T-cell (primary cell): ENCODE measurements around the gene LIN9. TPM values are rescaled to one million over a fixed set of nuclear protein-coding genes. Genes with fewer than 3 reads are reported as not detected.

ENCODE experiments used
- ATAC-seq, 4 experiments: fragments of 200-7000 bp in 3 of 4; fragments of 150-1000 bp in 1 of 4; cut with Tn5 transposase; replicated peaks in 1 of 4; 1 replicate in 3 of 4; 2 replicates in 1 of 4; pipeline ENCODE4 v1.10.0; 2021; ENCODE audit warnings: moderate library complexity in 3 of 4, mild to moderate bottlenecking in 2 of 4, moderate number of reproducible peaks in 1 of 4
- CTCF ChIA-PET, 2 donors: fragments of 300-600 bp; sonication (Branson Sonifier 250); formaldehyde crosslinking; loops; one replicate each; lab custom pipeline; 2022; ENCODE audit warnings: antibody characterized with exemption in 2 of 2; lab: Charles Lee
- POLR2A ChIA-PET, 2 donors: fragments of 300-600 bp; sonication (Branson Sonifier 250); formaldehyde crosslinking; loops; one replicate each; lab custom pipeline; 2022; ENCODE audit warnings: antibody characterized with exemption in 2 of 2; lab: Charles Lee
- DNase-seq, 35 experiments: peaks; one replicate each; pipeline versions ENCODE4 v3.0.0 to v3.0.0-alpha.2; 2013 to 2023
- H3K27ac ChIP-seq: one replicate; pipeline ENCODE4 v1.5.1; 2013; ENCODE audit warnings: low read length
- H3K27me3 ChIP-seq, 2 experiments: replicated peaks in 1 of 2; 1 replicate in 1 of 2; 2 replicates in 1 of 2; pipeline versions ENCODE4 v1.6.1 to v1.7.0; 2013; ENCODE audit warnings: low read length in 1 of 2, mixed read lengths in 1 of 2; ENCODE audit not compliant: control insufficient read depth in 2 of 2, insufficient read depth in 2 of 2; ENCODE audit errors: extremely low read depth in 1 of 2
- H3K36me3 ChIP-seq, 2 donors: 1 replicate in 1 of 2; 2 replicates in 1 of 2; pipeline versions ENCODE4 v1.6.1 to v1.7.0; 2013; ENCODE audit warnings: low read length in 1 of 2; ENCODE audit not compliant: control insufficient read depth in 2 of 2, insufficient read depth in 1 of 2; ENCODE audit errors: extremely low read depth in 1 of 2
- H3K4me1 ChIP-seq, 2 experiments: 1 replicate in 1 of 2; 2 replicates in 1 of 2; pipeline versions ENCODE4 v1.6.1 to v1.7.0; 2013; ENCODE audit warnings: low read length in 2 of 2, mixed read lengths in 1 of 2; ENCODE audit not compliant: insufficient read depth in 2 of 2, control insufficient read depth in 1 of 2; ENCODE audit errors: extremely low read depth in 1 of 2
- H3K4me3 ChIP-seq, 2 donors: 1 replicate in 1 of 2; 2 replicates in 1 of 2; pipeline versions ENCODE4 v1.5.1 to v1.7.0; 2013; ENCODE audit warnings: mild to moderate bottlenecking in 2 of 2, low read length in 1 of 2, moderate library complexity in 1 of 2; ENCODE audit not compliant: control insufficient read depth in 1 of 2; ENCODE audit errors: extremely low read depth in 1 of 2
- H3K9me3 ChIP-seq: 2 replicates; pipeline ENCODE4 v1.7.0; 2013
- H3K27ac Mint-ChIP-seq, 2 donors: one replicate each; pipeline ENCODE4 v1.8.0; 2020 to 2021; ENCODE audit warnings: mild to moderate bottlenecking in 2 of 2, mixed read lengths in 2 of 2
- H3K27me3 Mint-ChIP-seq, 2 donors: one replicate each; pipeline ENCODE4 v1.8.0; 2021 to 2022; ENCODE audit warnings: mixed read lengths in 2 of 2
- H3K36me3 Mint-ChIP-seq: one replicate; pipeline ENCODE4 v1.8.0; 2021; ENCODE audit warnings: mixed read lengths
- H3K4me1 Mint-ChIP-seq, 3 donors: one replicate each; pipeline ENCODE4 v1.8.0; 2020 to 2022; ENCODE audit warnings: mixed read lengths in 3 of 3, mild to moderate bottlenecking in 1 of 3
- H3K4me3 Mint-ChIP-seq, 3 donors: one replicate each; pipeline ENCODE4 v1.8.0; 2020 to 2022; ENCODE audit warnings: mild to moderate bottlenecking in 3 of 3, mixed read lengths in 3 of 3, moderate library complexity in 3 of 3
- H3K9me3 Mint-ChIP-seq, 3 donors: one replicate each; pipeline ENCODE4 v1.8.0; 2020 to 2022; ENCODE audit warnings: mixed read lengths in 3 of 3
- WGBS: methylation state at CpG from one replicate; pipeline ENCODE4 v1.1.5; 2013; ENCODE audit warnings: missing lambda C conversion rate; ENCODE audit not compliant: insufficient coverage; 5-methylcytosine and 5-hydroxymethylcytosine counted together
- total RNA-seq, 35 experiments: library from RNA in 6 of 35; stranded (reverse) in 6 of 35; fragments of 120-200 nt in 1 of 35; gene quantifications; one replicate each; pipeline versions ENCODE4 v1.2.1 to v1.2.4 and lab custom pipeline; 2013 to 2026

The LIN9 gene
- total RNA-seq, 5 donors from 2014 or later (not counting 1 experiment from before 2014, with no cell fraction given), result 1.6 to 7.3 (median 5.3) TPM

DNA sequence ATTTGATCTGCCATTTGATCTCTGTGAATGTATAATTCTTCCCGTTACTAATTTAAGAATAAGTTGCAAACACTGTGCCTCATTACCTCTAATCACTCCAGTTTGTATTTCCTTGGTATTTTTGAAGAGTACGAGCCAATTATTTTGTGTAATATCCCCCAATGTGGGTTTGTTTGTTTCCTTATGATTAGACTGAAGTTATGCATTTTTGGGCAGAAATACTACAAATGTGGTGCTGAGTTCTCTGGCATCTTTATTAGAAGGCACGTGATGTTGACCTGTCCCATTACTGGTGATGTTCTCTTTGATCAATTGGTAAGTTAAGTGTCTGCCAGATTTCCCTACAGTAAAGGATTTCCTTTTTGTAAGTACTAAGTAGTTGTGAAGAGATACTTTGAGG, 75.2 kb downstream of the LIN9 start:
- H3K4me3 Mint-ChIP-seq, result no peak overlapping the region
- H3K27me3 Mint-ChIP-seq, result no peaks in the 10 kb centered on the region
- peaks cover 31% of the 10 kb centered on the region for H3K36me3 Mint-ChIP-seq
- Histone ChIP-seq H3K27ac (no peak overlapping the region), H3K36me3 (no peaks in the 10 kb centered on the region), H3K4me1 (no peaks in the 10 kb centered on the region), H3K4me3 (no peak overlapping the region), H3K9me3 (no peaks in the 10 kb centered on the region), H3K27me3 (no peaks in the 10 kb centered on the region)
- ChIA-PET CTCF (no interaction called here), POLR2A (no interaction called here)
- H3K9me3 Mint-ChIP-seq, result no peaks in the 10 kb centered on the region
- H3K27ac Mint-ChIP-seq, result no peak overlapping the region
- ATAC-seq (no peak), DNase-seq (no peak)
- no CpG with 5 or more reads among the region's 3 CpGs for WGBS
- no peaks in the 10 kb centered on the region for H3K4me1 Mint-ChIP-seq

DNA sequence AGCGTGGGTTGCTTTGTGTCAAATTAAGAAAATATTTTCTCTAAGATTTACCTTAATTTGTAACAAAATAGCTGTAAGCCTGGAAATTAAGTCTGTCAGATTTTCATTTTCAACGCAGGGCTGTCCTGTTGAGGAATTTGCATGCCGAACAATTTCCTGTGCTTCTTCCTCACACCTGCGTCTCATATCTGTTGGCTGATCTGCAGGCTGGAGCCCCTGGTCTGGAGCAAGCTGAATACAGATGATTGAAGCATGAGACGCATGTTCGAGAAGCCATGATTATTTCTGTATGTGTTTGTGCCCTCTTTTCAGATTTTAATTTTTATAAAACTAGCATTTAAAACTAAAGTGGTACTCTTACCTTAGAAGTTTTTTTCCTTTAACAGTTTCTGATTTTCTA, 75.7 kb downstream of the LIN9 start:
- CTCF ChIA-PET, result no interaction called here
- H3K36me3 Mint-ChIP-seq, result peaks cover 27% of the 10 kb centered on the region
- no peak for DNase-seq
- H3K27ac Mint-ChIP-seq, result no peak overlapping the region
- 85% methylated on average over 2 of the region's 6 CpGs for WGBS
- Histone ChIP-seq H3K27me3 (no peaks in the 10 kb centered on the region), H3K4me3 (no peak overlapping the region), H3K36me3 (no peaks in the 10 kb centered on the region), H3K4me1 (no peaks in the 10 kb centered on the region), H3K9me3 (no peaks in the 10 kb centered on the region), H3K27ac (no peak overlapping the region)
- no peaks in the 10 kb centered on the region for H3K27me3 Mint-ChIP-seq
- H3K4me1 Mint-ChIP-seq, result no peaks in the 10 kb centered on the region
- POLR2A ChIA-PET, result interaction anchor here in 1 of 2 donors (0.6 kb wide), 1 partner anchor 39 kb away, joined by 6 read pairs; no protein-coding TSS in a partner anchor
- no peak overlapping the region for H3K4me3 Mint-ChIP-seq
- H3K9me3 Mint-ChIP-seq, result no peaks in the 10 kb centered on the region
- ATAC-seq, result no peak

DNA sequence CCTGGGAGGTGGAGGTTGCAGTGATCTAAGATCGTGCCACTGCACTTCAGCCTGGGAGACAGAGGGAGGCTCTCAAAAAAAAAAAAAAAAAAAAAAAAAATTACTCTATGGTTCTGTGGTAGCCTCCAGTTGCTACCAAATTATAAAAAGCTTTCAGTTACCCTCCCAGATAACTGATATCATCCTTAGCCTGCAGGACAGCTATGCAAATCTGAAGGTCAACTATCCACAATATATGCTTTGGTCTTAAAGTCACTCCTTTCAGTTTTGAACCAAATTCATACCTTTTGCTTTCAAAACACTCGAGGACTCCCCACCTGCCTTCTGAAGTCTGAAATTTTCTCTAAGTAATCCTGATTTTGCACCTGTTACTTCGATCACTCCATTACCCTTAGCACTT, 82.4 kb downstream of the LIN9 start:
- ChIA-PET CTCF (no interaction called here), POLR2A (interaction anchor here in 1 of 2 donors (0.6 kb wide), 1 partner anchor 66 kb away, joined by 5 read pairs; no protein-coding TSS in a partner anchor)
- Histone ChIP-seq H3K9me3 (no peaks in the 10 kb centered on the region), H3K27ac (no peak overlapping the region), H3K36me3 (no peaks in the 10 kb centered on the region), H3K27me3 (peaks cover 2 to 28% of the 10 kb centered on the region in 2 experiments), H3K4me1 (peaks cover 0 to 12% of the 10 kb centered on the region in 2 experiments), H3K4me3 (no peak overlapping the region)
- Mint-ChIP-seq H3K4me1 (peaks cover 5 to 6% (median 6%) of the 10 kb centered on the region in 3 donors), H3K27ac (no peak overlapping the region), H3K9me3 (no peaks in the 10 kb centered on the region), H3K27me3 (peaks cover 8 to 34% of the 10 kb centered on the region in 2 donors), H3K36me3 (no peaks in the 10 kb centered on the region), H3K4me3 (no peak overlapping the region)
- DNase-seq, result no peak
- WGBS, result no CpG with 5 or more reads among the region's 3 CpGs
- no peak for ATAC-seq

DNA sequence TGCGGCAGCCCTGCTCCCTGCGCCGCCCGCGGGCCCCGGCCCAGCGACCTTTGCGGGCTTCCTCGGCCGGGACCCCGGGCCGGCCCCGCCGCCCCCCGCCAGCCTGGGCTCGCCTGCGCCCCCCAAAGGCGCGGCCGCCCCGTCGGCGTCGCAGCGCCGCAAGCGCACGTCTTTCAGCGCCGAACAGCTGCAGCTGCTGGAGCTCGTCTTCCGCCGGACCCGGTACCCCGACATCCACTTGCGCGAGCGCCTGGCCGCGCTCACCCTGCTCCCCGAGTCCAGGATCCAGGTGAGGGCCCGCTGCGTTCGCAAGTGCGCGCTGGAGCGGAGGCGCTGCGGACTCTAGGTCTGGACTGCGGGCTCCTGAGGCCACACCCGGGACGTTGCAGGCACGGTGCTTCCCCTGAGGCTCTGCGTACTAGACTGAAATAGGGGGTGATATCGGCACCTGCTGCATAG, 85.1 kb downstream of the LIN9 start:
- Histone ChIP-seq H3K27me3 (peaks cover 2 to 34% of the 10 kb centered on the region in 2 experiments), H3K4me3 (peak overlapping the region; percentile 32 to 49), H3K4me1 (peaks cover 0 to 12% of the 10 kb centered on the region in 2 experiments), H3K36me3 (no peaks in the 10 kb centered on the region), H3K27ac (no peak overlapping the region), H3K9me3 (no peaks in the 10 kb centered on the region)
- WGBS, result 2% methylated on average over 53 of the region's 55 CpGs
- ATAC-seq (peak; percentile 60 to 66 (median 62)), DNase-seq (peak in 15 of 35 experiments; percentile 1 to 34 (median 9))
- H3K4me3 Mint-ChIP-seq, result peak overlapping the region; percentile 69 to 78 (median 74)
- peaks cover 5 to 6% (median 6%) of the 10 kb centered on the region in 3 donors for H3K4me1 Mint-ChIP-seq
- POLR2A ChIA-PET, result no interaction called here
- H3K36me3 Mint-ChIP-seq, result no peaks in the 10 kb centered on the region
- H3K9me3 Mint-ChIP-seq, result no peaks in the 10 kb centered on the region
- CTCF ChIA-PET, result interaction anchor here in 1 of 2 donors (0.5 kb wide), 1 partner anchor 794 kb away, joined by 4 read pairs; no protein-coding TSS in a partner anchor
- H3K27ac Mint-ChIP-seq, result no peak overlapping the region
- peaks cover 8 to 42% of the 10 kb centered on the region in 2 donors for H3K27me3 Mint-ChIP-seq

DNA sequence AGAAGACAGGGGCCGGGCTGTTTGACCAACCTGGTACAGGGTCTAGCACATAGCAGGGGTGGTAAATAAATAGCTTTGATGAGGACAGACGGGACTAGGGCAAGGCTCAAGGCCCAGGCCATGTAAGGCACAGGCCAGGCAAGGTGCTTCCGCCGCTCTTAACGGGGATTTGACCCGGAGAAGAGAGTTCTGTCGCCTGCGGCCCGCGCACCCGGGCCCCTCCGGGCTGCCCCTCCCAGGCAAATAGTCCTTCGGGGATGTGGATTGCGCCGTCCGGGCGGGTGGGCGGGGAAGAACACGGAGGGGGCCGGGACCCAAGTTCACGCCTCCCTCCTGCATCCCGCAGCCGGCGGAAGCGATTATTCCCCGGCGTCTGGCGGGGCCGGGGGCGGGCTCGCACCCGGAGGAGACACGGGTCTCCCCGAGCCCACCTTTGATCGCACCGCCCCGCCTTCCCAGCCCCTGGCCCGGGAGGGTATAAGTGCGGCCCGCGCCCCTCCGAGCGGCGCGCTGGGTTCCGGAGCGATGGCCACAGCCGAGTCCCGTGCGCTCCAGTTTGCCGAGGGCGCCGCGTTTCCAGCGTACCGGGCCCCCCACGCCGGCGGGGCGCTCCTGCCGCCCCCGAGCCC, 85.7 kb downstream of the LIN9 start, which contains the start of gene MIXL1:
TSS of gene MIXL1 (plus strand) at position 508 of the 629 bp plus-strand sequence. CDS start at position 526, 18 bp downstream.
- no peaks in the 10 kb centered on the region for H3K36me3 Mint-ChIP-seq
- peaks cover 0 to 12% of the 10 kb centered on the region in 2 experiments for H3K4me1 ChIP-seq
- H3K4me3 Mint-ChIP-seq, result peak within 1 kb of the TSS; percentile 69 to 78 (median 74)
- peak within 1 kb of the TSS; percentile 32 to 66 for H3K4me3 ChIP-seq
- ChIA-PET POLR2A (no interaction called here), CTCF (no interaction called here)
- H3K36me3 ChIP-seq, result no peaks in the 10 kb centered on the region
- peaks cover 8 to 42% of the 10 kb centered on the region in 2 donors for H3K27me3 Mint-ChIP-seq
- DNase-seq (peak in 5 of 35 experiments; percentile 2 to 11 (median 3)), ATAC-seq (peak; percentile 41 to 62 (median 55))
- no peak within 1 kb of the TSS for H3K27ac Mint-ChIP-seq
- no peaks in the 10 kb centered on the region for H3K9me3 Mint-ChIP-seq
- no peak within 1 kb of the TSS for H3K27ac ChIP-seq
- H3K4me1 Mint-ChIP-seq, result peaks cover 5 to 6% (median 6%) of the 10 kb centered on the region in 3 donors
- 7% methylated on average over 62 of the region's 62 CpGs for WGBS
- peaks cover 2 to 34% of the 10 kb centered on the region in 2 experiments for H3K27me3 ChIP-seq
- H3K9me3 ChIP-seq, result no peaks in the 10 kb centered on the region

DNA sequence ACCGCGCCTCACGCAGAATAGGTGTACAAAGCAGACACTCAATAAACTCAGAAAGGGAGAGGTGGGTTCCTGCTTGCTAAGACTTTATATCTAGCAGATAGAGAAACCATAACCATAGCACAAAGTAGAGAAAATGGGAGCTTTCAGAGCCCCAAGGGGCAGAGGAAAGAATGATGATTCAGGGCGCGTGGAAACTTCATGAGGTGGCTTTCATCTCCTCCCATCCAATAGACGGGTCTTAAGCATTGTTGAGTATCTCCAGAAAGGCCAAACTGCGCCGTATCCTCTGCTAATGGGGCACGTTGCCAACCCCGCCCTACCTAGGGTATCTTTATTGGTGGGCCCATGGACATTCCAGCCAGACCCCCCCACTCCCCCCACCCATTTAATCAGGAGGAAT, 86.3 kb downstream of the LIN9 start:
- Histone ChIP-seq H3K4me3 (no peak overlapping the region), H3K9me3 (no peaks in the 10 kb centered on the region), H3K4me1 (peaks cover 0 to 12% of the 10 kb centered on the region in 2 experiments), H3K36me3 (no peaks in the 10 kb centered on the region), H3K27me3 (peaks cover 2 to 34% of the 10 kb centered on the region in 2 experiments), H3K27ac (no peak overlapping the region)
- H3K36me3 Mint-ChIP-seq, result no peaks in the 10 kb centered on the region
- POLR2A ChIA-PET, result no interaction called here
- H3K4me1 Mint-ChIP-seq, result peaks cover 5 to 6% (median 6%) of the 10 kb centered on the region in 3 donors
- CTCF ChIA-PET, result no interaction called here
- H3K4me3 Mint-ChIP-seq, result peak overlapping the region in 2 of 3 donors; percentile 17 to 56
- no peak for DNase-seq
- H3K27me3 Mint-ChIP-seq, result peaks cover 8 to 42% of the 10 kb centered on the region in 2 donors
- WGBS, result no CpG with 5 or more reads among the region's 10 CpGs
- H3K27ac Mint-ChIP-seq, result no peak overlapping the region
- no peaks in the 10 kb centered on the region for H3K9me3 Mint-ChIP-seq
- no peak for ATAC-seq
